Measurements from ENCODE around the gene TMC7. TPM values are rescaled to one million over a fixed set of nuclear protein-coding genes. Genes with fewer than 3 reads are reported as not detected.

The TMC7 gene
- total and polyA plus RNA-seq, 2 of the 13 experiments (the other 11 are each of a cell fraction or from before 2014, with no cell fraction given), result 1.2 to 5.1 TPM

DNA sequence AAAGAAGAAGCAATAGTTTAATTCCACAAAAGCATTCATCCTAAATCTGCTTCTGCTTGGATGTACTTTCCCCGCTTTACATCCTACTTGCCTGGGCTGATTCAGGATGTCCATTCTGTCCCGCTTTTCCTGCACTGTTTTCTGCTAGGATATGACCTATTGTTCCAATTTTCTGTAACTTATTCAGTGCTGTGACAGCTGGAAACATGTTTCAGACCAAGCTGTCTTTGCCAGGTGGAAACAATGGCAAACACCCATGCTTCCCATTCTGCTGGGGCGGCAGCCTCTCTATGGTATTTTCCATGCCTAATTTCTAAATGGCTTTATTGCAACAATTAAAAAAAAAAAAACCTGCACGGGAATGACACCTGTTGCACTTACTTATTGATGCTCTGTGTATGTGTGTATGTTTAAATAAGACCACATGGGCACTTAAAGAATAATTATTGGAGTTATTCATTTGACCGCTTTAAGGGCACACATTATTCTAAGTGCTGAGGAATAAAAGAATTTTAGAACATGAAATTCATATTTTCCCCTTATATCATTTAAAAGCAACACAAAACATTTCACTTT is 104.7 kb downstream of the TMC7 start:
- intact Hi-C loops (cut with micrococcal nuclease; ENCODE audit: unreplicated experiment), result no loop called here
- Histone ChIP-seq H3K36me3 (replicated peaks in 1 of 2; ENCODE audit: control insufficient read depth in 1 of 2, insufficient read depth in 2 of 2, low read length in 2 of 2) (no peaks in the 10 kb centered on the region), H3K9ac (ENCODE audit: insufficient read depth, low read depth, low read length) (no peak overlapping the region), H2AFZ (ENCODE audit: low read length) (no peak overlapping the region), H3K79me2 (ENCODE audit: insufficient read depth, low read length) (no peaks in the 10 kb centered on the region), H3K4me3 (replicated peaks in 1 of 3; ENCODE audit: insufficient read depth in 1 of 3, low read depth in 2 of 3, low read length in 3 of 3) (no peak overlapping the region), H3K27me3 (ENCODE audit: control insufficient read depth in 1 of 2, insufficient read depth in 2 of 2, low read length in 2 of 2) (peaks cover 0 to 9% of the 10 kb centered on the region in 2 experiments; a peak in 2 of 5 replicates), H3K4me1 (ENCODE audit: insufficient read depth, low read length) (peaks cover 31% of the 10 kb centered on the region), H3K4me2 (ENCODE audit: low read depth, low read length) (no peak overlapping the region), H3K27ac (ENCODE audit: extremely low read length, insufficient read depth, low read length) (no peak overlapping the region), H4K20me1 (ENCODE audit: insufficient read depth, low read length) (no peaks in the 10 kb centered on the region), H3K9me3 (ENCODE audit: low read length) (0 out of 2 replicates have a peak, but pooled peaks cover 4% of the 10 kb centered on the region)
- no peak for FAIRE-seq
- CTCF ChIA-PET (ENCODE audit: low intra/inter-chr PET ratio, low total read pairs), result interaction anchor here (3.7 kb wide), 1 partner anchor 92 kb away, joined by 87 read pairs; no protein-coding TSS in a partner anchor
- BruUV-seq (replicated peaks), result no TSS peak
- no peak for DNase-seq (ENCODE audit: low spot score)
- 73% methylated on average over 5 of the region's 5 CpGs for WGBS (ENCODE audit: low lambda C conversion rate)
- POLR2A ChIA-PET, result interaction anchor here (2.1 kb wide), 1 partner anchor 19 kb away, joined by 9 read pairs; no protein-coding TSS in a partner anchor
- in situ Hi-C loops (cut with HindIII; ENCODE audit: extremely low pct_ligation_motif_present, low pct_unique_long_range_greater_than_20kb), result loop anchor here (5.0 kb wide), 3 partner anchors 89 to 414 kb away; no protein-coding TSS in a partner anchor
- no peak for ATAC-seq
- TF ChIP-seq, protein P1, sequence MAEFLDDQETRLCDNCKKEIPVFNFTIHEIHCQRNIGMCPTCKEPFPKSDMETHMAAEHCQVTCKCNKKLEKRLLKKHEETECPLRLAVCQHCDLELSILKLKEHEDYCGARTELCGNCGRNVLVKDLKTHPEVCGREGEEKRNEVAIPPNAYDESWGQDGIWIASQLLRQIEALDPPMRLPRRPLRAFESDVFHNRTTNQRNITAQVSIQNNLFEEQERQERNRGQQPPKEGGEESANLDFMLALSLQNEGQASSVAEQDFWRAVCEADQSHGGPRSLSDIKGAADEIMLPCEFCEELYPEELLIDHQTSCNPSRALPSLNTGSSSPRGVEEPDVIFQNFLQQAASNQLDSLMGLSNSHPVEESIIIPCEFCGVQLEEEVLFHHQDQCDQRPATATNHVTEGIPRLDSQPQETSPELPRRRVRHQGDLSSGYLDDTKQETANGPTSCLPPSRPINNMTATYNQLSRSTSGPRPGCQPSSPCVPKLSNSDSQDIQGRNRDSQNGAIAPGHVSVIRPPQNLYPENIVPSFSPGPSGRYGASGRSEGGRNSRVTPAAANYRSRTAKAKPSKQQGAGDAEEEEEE (CRISPR knock-in tag; IDR thresholded peaks at IDR 0.05; ENCODE audit: borderline replicate concordance), result no peak
- TF ChIP-seq ISL2 (CRISPR knock-in tag; IDR thresholded peaks at IDR 0.05), result no peak
- no peak for TF ChIP-seq ZNF816 (CRISPR knock-in tag; IDR thresholded peaks at IDR 0.05; ENCODE audit: borderline replicate concordance)
- no peak for TF ChIP-seq SRF (IDR thresholded peaks at IDR 0.05; ENCODE audit: low read depth, low read length)
- TF ChIP-seq EEA1 (CRISPR knock-in tag; IDR thresholded peaks at IDR 0.05; ENCODE audit: borderline replicate concordance), result no peak
- TF ChIP-seq KDM6A (CRISPR knock-in tag; IDR thresholded peaks at IDR 0.05; ENCODE audit: low read depth), result no peak
- TF ChIP-seq, protein P2, sequence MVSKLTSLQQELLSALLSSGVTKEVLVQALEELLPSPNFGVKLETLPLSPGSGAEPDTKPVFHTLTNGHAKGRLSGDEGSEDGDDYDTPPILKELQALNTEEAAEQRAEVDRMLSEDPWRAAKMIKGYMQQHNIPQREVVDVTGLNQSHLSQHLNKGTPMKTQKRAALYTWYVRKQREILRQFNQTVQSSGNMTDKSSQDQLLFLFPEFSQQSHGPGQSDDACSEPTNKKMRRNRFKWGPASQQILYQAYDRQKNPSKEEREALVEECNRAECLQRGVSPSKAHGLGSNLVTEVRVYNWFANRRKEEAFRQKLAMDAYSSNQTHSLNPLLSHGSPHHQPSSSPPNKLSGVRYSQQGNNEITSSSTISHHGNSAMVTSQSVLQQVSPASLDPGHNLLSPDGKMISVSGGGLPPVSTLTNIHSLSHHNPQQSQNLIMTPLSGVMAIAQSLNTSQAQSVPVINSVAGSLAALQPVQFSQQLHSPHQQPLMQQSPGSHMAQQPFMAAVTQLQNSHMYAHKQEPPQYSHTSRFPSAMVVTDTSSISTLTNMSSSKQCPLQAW (CRISPR knock-in tag; IDR thresholded peaks at IDR 0.05), result no peak
- TF ChIP-seq, protein P3, sequence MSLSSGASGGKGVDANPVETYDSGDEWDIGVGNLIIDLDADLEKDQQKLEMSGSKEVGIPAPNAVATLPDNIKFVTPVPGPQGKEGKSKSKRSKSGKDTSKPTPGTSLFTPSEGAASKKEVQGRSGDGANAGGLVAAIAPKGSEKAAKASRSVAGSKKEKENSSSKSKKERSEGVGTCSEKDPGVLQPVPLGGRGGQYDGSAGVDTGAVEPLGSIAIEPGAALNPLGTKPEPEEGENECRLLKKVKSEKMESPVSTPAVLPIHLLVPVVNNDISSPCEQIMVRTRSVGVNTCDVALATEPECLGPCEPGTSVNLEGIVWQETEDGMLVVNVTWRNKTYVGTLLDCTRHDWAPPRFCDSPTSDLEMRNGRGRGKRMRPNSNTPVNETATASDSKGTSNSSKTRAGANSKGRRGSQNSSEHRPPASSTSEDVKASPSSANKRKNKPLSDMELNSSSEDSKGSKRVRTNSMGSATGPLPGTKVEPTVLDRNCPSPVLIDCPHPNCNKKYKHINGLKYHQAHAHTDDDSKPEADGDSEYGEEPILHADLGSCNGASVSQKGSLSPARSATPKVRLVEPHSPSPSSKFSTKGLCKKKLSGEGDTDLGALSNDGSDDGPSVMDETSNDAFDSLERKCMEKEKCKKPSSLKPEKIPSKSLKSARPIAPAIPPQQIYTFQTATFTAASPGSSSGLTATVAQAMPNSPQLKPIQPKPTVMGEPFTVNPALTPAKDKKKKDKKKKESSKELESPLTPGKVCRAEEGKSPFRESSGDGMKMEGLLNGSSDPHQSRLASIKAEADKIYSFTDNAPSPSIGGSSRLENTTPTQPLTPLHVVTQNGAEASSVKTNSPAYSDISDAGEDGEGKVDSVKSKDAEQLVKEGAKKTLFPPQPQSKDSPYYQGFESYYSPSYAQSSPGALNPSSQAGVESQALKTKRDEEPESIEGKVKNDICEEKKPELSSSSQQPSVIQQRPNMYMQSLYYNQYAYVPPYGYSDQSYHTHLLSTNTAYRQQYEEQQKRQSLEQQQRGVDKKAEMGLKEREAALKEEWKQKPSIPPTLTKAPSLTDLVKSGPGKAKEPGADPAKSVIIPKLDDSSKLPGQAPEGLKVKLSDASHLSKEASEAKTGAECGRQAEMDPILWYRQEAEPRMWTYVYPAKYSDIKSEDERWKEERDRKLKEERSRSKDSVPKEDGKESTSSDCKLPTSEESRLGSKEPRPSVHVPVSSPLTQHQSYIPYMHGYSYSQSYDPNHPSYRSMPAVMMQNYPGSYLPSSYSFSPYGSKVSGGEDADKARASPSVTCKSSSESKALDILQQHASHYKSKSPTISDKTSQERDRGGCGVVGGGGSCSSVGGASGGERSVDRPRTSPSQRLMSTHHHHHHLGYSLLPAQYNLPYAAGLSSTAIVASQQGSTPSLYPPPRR (CRISPR knock-in tag; IDR thresholded peaks at IDR 0.05; ENCODE audit: borderline replicate concordance), result no peak
- no peak for TF ChIP-seq HNRNPK (IDR thresholded peaks at IDR 0.05; ENCODE audit: low read depth, low read length, poor library complexity, severe bottlenecking)
- TF ChIP-seq ZMYM4 (CRISPR knock-in tag; IDR thresholded peaks at IDR 0.05), result no peak
- TF ChIP-seq MZF1 (CRISPR knock-in tag; IDR thresholded peaks at IDR 0.05; ENCODE audit: borderline replicate concordance), result no peak
- TF ChIP-seq HES4 (CRISPR knock-in tag; IDR thresholded peaks at IDR 0.05; ENCODE audit: borderline replicate concordance), result no peak
- TF ChIP-seq PPARG (CRISPR knock-in tag; conservative IDR thresholded peaks at IDR 0.05), result no peak
- TF ChIP-seq, protein P4, sequence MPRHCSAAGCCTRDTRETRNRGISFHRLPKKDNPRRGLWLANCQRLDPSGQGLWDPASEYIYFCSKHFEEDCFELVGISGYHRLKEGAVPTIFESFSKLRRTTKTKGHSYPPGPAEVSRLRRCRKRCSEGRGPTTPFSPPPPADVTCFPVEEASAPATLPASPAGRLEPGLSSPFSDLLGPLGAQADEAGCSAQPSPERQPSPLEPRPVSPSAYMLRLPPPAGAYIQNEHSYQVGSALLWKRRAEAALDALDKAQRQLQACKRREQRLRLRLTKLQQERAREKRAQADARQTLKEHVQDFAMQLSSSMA (CRISPR knock-in tag; IDR thresholded peaks at IDR 0.05), result no peak
- TF ChIP-seq GZF1 (CRISPR knock-in tag; IDR thresholded peaks at IDR 0.05), result no peak
- no peak for TF ChIP-seq ZSCAN25 (CRISPR knock-in tag; IDR thresholded peaks at IDR 0.05)
